Measurements from ENCODE around the gene MIDN. TPM values are rescaled to one million over a fixed set of nuclear protein-coding genes. Genes with fewer than 3 reads are reported as not detected.

MIDN gene
- total and polyA plus RNA-seq, 8 donors = 17.0 to 118 (median 33.2) TPM

DNA sequence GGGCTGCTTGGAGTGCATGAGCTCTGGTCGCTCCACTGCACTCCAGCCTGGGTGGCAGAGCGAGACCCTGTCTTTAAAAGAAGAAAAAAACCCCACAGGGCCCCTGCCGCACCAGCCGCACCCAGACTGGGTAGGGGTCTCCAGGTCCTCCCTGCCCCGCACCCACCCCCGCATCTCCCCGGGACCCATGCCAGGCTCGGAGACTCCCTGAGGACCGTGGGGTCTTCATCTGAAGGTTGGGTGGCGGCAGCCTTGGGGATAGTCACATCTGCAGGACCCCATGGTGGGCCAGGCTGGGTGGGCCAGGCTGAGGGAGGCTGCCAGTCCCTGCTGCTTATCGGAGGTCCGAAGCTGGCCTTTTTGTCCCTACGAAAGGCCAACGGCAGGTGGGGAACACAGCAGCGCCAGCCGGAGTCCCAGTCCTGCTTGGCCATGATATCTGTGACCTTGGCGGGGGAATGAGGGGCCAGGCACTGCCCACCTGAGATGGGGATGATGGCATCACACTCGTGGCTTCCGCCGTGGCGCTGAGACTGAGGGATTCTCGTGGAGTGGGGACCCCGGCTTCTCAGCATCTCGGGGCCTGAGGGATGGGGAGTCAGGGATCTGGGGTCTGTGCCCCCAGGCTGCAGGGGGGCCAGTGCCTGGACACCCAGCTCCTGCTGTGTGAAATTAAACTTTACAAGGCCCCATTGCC lies 48.3 kb downstream of the MIDN start:
- no peak for DNase-seq
- intact Hi-C loops (cut with DNase I; ENCODE audit: low total_unique reads) = no loop called here
- TF ChIP-seq, protein P1, sequence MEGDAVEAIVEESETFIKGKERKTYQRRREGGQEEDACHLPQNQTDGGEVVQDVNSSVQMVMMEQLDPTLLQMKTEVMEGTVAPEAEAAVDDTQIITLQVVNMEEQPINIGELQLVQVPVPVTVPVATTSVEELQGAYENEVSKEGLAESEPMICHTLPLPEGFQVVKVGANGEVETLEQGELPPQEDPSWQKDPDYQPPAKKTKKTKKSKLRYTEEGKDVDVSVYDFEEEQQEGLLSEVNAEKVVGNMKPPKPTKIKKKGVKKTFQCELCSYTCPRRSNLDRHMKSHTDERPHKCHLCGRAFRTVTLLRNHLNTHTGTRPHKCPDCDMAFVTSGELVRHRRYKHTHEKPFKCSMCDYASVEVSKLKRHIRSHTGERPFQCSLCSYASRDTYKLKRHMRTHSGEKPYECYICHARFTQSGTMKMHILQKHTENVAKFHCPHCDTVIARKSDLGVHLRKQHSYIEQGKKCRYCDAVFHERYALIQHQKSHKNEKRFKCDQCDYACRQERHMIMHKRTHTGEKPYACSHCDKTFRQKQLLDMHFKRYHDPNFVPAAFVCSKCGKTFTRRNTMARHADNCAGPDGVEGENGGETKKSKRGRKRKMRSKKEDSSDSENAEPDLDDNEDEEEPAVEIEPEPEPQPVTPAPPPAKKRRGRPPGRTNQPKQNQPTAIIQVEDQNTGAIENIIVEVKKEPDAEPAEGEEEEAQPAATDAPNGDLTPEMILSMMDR (IDR thresholded peaks at IDR 0.05) = no peak
- TF ChIP-seq EP300 (IDR thresholded peaks at IDR 0.05) (no peak), POLR2A (IDR thresholded peaks at IDR 0.05) (no peak), POLR2AphosphoS5 (IDR thresholded peaks at IDR 0.05) (no peak)
- Histone ChIP-seq H3K27ac (no peak overlapping the region), H3K36me3 (no peaks in the 10 kb centered on the region), H3K9me3 (no peaks in the 10 kb centered on the region), H3K27me3 (peaks cover 10 to 57% (median 53%) of the 10 kb centered on the region in 3 donors), H3K4me3 (no peak overlapping the region), H3K4me1 (peaks cover 8 to 15% (median 13%) of the 10 kb centered on the region in 4 donors)
- 84 to 91% (median 89%) methylated on average over 16 to 24 of the region's 24 CpGs for WGBS, 5 donors

DNA sequence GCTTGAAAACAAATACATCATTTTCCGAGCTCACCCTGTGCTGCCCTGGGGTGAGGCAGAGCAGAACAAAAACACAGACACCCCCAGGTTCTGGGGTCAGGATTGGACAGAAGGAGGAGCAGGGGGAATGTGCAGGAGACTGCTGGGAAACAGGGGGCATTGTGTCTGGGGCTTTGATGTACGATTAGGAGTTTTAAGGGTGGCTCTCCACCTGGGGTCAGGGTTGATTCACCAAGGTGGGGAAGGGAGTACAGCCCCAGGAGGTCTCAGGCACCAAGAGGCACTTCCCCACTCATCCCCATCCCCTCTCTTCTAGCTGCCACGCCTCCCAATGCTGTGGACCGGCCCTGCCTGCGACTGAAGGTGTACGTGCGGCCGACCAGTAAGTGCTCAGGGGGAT lies 49.9 kb downstream of the MIDN start:
- Histone ChIP-seq H3K4me1 (peaks cover 8 to 12% (median 11%) of the 10 kb centered on the region in 4 donors), H3K27me3 (peaks cover 6 to 42% (median 38%) of the 10 kb centered on the region in 3 donors), H3K36me3 (no peaks in the 10 kb centered on the region), H3K27ac (no peak overlapping the region), H3K4me3 (no peak overlapping the region), H3K9me3 (no peaks in the 10 kb centered on the region)
- intact Hi-C loops (cut with DNase I; ENCODE audit: low total_unique reads) = no loop called here
- no peak for DNase-seq
- TF ChIP-seq, protein P1 (IDR thresholded peaks at IDR 0.05) = no peak
- TF ChIP-seq POLR2A (IDR thresholded peaks at IDR 0.05) (no peak), POLR2AphosphoS5 (IDR thresholded peaks at IDR 0.05) (no peak), EP300 (IDR thresholded peaks at IDR 0.05) (no peak)
- 73 to 94% (median 89%) methylated on average over 8 of the region's 8 CpGs for WGBS, 5 donors

GRCh38 chr19:1299801-1300200 lies 51.4 kb downstream of the MIDN start:
- intact Hi-C loops (cut with DNase I; ENCODE audit: low total_unique reads) = no loop called here
- WGBS, 5 donors = 74 to 86% (median 80%) methylated on average over 28 to 34 of the region's 34 CpGs
- Histone ChIP-seq H3K27ac (no peak overlapping the region), H3K27me3 (peaks cover 5 to 26% (median 22%) of the 10 kb centered on the region in 3 donors), H3K4me1 (peaks cover 8 to 19% (median 12%) of the 10 kb centered on the region in 4 donors), H3K36me3 (no peaks in the 10 kb centered on the region), H3K4me3 (no peak overlapping the region), H3K9me3 (no peaks in the 10 kb centered on the region)
- TF ChIP-seq EP300 (IDR thresholded peaks at IDR 0.05) (no peak), POLR2AphosphoS5 (IDR thresholded peaks at IDR 0.05) (no peak), POLR2A (IDR thresholded peaks at IDR 0.05) (no peak)
- TF ChIP-seq, protein P1 (IDR thresholded peaks at IDR 0.05) = no peak
- no peak for DNase-seq

- WGBS, 5 donors = 80 to 87% (median 84%) methylated on average over 33 to 35 of the region's 35 CpGs
- no peaks in the 10 kb centered on the region for H3K9me3 ChIP-seq
- no peak for TF ChIP-seq EP300 (IDR thresholded peaks at IDR 0.05)
- TF ChIP-seq, protein P1 (IDR thresholded peaks at IDR 0.05) = no peak
- TF ChIP-seq POLR2A (IDR thresholded peaks at IDR 0.05) = no peak
- no peak for TF ChIP-seq POLR2AphosphoS5 (IDR thresholded peaks at IDR 0.05)
- intact Hi-C loops (cut with DNase I; ENCODE audit: low total_unique reads) = no loop called here
- no peak for DNase-seq
- H3K4me3 ChIP-seq = no peak overlapping the region
- peaks cover 0 to 15% (median 11%) of the 10 kb centered on the region in 3 donors for H3K27me3 ChIP-seq
- H3K27ac ChIP-seq = no peak overlapping the region
- peaks cover 0 to 8% (median under 1%) of the 10 kb centered on the region in 4 donors for H3K4me1 ChIP-seq
- H3K36me3 ChIP-seq = no peaks in the 10 kb centered on the region
These were observed 52.5 kb downstream of the MIDN start for GRCh38 chr19:1300744-1301490.
